NT2/D1 (cell line): ENCODE results near the gene CDH24.
"Not testable (repeated sequence)": the region's sequence is repeated elsewhere in the genome, so short reads cannot be mapped to it uniquely, and the experiment has no call there.

Experiments
- DNase-seq: peaks from one replicate; pipeline ENCODE4 v3.0.0-alpha.2; 2011; ENCODE audit warnings: low read depth, low spot score
- H3K27me3 ChIP-seq: 2 replicates; pipeline ENCODE4 v1.6.0; 2011; ENCODE audit warnings: mild to moderate bottlenecking; ENCODE audit not compliant: insufficient read length, insufficient read depth
- H3K36me3 ChIP-seq: 2 replicates; pipeline ENCODE4 v1.6.1; 2011; ENCODE audit warnings: mild to moderate bottlenecking, low read length, mixed read lengths; ENCODE audit not compliant: insufficient read depth, insufficient read length
- H3K4me1 ChIP-seq: 2 replicates; pipeline ENCODE4 v1.5.1; 2011; ENCODE audit not compliant: insufficient read depth, insufficient read length
- H3K4me3 ChIP-seq: 2 replicates; pipeline ENCODE4 v1.5.1; 2011; ENCODE audit warnings: low read depth; ENCODE audit not compliant: insufficient read length
- H3K9ac ChIP-seq: 2 replicates; pipeline ENCODE4 v1.6.0; 2011; ENCODE audit warnings: low read depth; ENCODE audit not compliant: insufficient read length
- H3K9me3 ChIP-seq: 2 replicates; pipeline ENCODE4 v1.5.1; 2011; ENCODE audit warnings: mild to moderate bottlenecking, low read length; ENCODE audit not compliant: insufficient read depth
- SUZ12 ChIP-seq: IDR thresholded peaks from 2 replicates; pipeline ENCODE4 v1.6.1; 2011; ENCODE audit not compliant: insufficient read length, insufficient read depth; ENCODE audit errors: extremely low read depth
- YY1 ChIP-seq: IDR thresholded peaks from 2 replicates; pipeline ENCODE4 v1.6.1; 2011; ENCODE audit not compliant: insufficient read length, insufficient read depth
- ZNF274 ChIP-seq: IDR thresholded peaks from 2 replicates; pipeline ENCODE4 v1.6.1; 2011; ENCODE audit warnings: mild to moderate bottlenecking, low read depth, low read length

CDH24 gene

GRCh38 chr14:23021889-23022442 is 35.4 kb downstream of the CDH24 start:
- H3K9ac ChIP-seq: no peak overlapping the region

DNA sequence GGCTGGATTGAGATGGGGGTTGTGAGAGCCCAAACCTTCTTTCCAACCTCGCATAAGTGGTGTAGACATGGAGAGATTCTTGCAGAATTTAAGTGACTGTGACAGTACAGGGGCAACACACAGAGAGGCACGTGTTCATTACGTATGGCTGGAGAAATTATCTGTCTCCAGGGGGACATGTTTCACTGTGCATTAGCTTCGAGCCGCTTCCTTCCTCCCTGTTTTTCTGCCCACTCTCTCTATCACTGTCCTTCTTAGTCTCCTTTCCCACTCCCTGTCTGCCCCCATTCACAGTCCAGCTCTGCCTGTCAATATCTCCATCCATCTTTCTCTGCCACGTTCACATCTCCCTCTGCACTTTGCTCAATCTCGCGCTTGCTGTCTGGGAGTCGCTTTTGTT is 35.9 kb downstream of the CDH24 start:
- Histone ChIP-seq H3K27me3 (no peaks in the 10 kb centered on the region), H3K36me3 (peaks cover 54% of the 10 kb centered on the region), H3K4me1 (peaks cover 11% of the 10 kb centered on the region), H3K4me3 (no peak overlapping the region), H3K9ac (no peak overlapping the region), H3K9me3 (no peaks in the 10 kb centered on the region)
- DNase-seq: no peak
- TF ChIP-seq SUZ12 (no peak), ZNF274 (no peak), YY1 (no peak)

More at GRCh38 chr14:23021889-23022442, 35.4 kb downstream of the CDH24 start:
- Histone ChIP-seq H3K36me3 (peaks cover 55% of the 10 kb centered on the region), H3K9me3 (no peaks in the 10 kb centered on the region), H3K4me3 (no peak overlapping the region), H3K4me1 (peaks cover 11% of the 10 kb centered on the region), H3K27me3 (no peaks in the 10 kb centered on the region)
- no peak for DNase-seq
- TF ChIP-seq ZNF274 (no peak), SUZ12 (no peak), YY1 (no peak)

GRCh38 chr14:23020143-23021128 is 36.9 kb downstream of the CDH24 start:
- no peaks in the 10 kb centered on the region for H3K27me3 ChIP-seq
- TF ChIP-seq SUZ12: no peak
- no peak for TF ChIP-seq YY1
- TF ChIP-seq ZNF274: no peak
- H3K4me1 ChIP-seq: peaks cover 7% of the 10 kb centered on the region
- DNase-seq: no peak
- H3K4me3 ChIP-seq: no peak overlapping the region
- H3K9me3 ChIP-seq: no peaks in the 10 kb centered on the region
- H3K9ac ChIP-seq: no peak overlapping the region
- H3K36me3 ChIP-seq: peaks cover 44% of the 10 kb centered on the region

- H3K9ac ChIP-seq: no peak overlapping the region
- no peaks in the 10 kb centered on the region for H3K4me1 ChIP-seq
- H3K4me3 ChIP-seq: no peak overlapping the region
- TF ChIP-seq SUZ12 (no peak), YY1 (no peak), ZNF274 (no peak)
- H3K9me3 ChIP-seq: no peaks in the 10 kb centered on the region
- H3K27me3 ChIP-seq: no peaks in the 10 kb centered on the region
- no peak for DNase-seq
- peaks cover 23% of the 10 kb centered on the region for H3K36me3 ChIP-seq
These were observed 39.2 kb downstream of the CDH24 start for GRCh38 chr14:23018107-23018506.

DNA sequence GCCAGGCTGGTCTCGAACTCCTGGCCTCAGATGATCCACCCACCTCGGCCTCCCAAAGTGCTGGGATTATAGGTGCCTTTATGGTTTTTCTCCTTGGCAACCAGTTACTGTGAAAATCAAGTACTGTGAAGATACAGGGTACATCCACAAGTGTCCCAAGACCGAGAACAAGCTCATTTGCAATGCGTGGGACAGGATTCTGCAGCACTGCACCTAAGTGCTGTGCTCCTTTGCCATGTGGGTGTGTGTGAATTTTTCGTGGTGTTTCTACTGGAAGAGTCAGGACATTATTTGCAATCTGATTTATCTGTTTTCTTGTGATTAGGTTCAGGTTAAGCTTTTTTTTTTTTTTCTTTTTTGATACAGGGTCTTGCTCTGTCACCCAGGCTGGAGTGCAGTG is 40.2 kb downstream of the CDH24 start:
- H3K9ac ChIP-seq: no peak overlapping the region
- H3K27me3 ChIP-seq: no peaks in the 10 kb centered on the region
- H3K4me3 ChIP-seq: no peak overlapping the region
- DNase-seq: no peak
- peaks cover 18% of the 10 kb centered on the region for H3K36me3 ChIP-seq
- H3K4me1 ChIP-seq: no peaks in the 10 kb centered on the region
- H3K9me3 ChIP-seq: no peaks in the 10 kb centered on the region
- TF ChIP-seq SUZ12 (no peak), ZNF274 (no peak), YY1 (no peak)

- Histone ChIP-seq H3K9ac (no peak overlapping the region), H3K4me1 (no peaks in the 10 kb centered on the region), H3K36me3 (peaks cover 4% of the 10 kb centered on the region), H3K27me3 (no peaks in the 10 kb centered on the region), H3K4me3 (no peak overlapping the region), H3K9me3 (no peaks in the 10 kb centered on the region)
- TF ChIP-seq ZNF274: no peak
- TF ChIP-seq YY1: no peak
- TF ChIP-seq SUZ12: no peak
- DNase-seq: no peak
These were observed 41.7 kb downstream of the CDH24 start for GRCh38 chr14:23015618-23016017.

GRCh38 chr14:23013749-23014054 is 43.6 kb downstream of the CDH24 start:
- H3K4me3 ChIP-seq, H3K27me3 ChIP-seq, DNase-seq, H3K9me3 ChIP-seq, H3K4me1 ChIP-seq, H3K36me3 ChIP-seq, H3K9ac ChIP-seq: not testable (repeated sequence)
